ENCODE data around the gene ATG2A. TPM values are rescaled to one million over a fixed set of nuclear protein-coding genes. Genes with fewer than 3 reads are reported as not detected.

ATG2A gene
- total and polyA plus RNA-seq, 9 of the 15 experiments (the other 6 are each of a cell fraction or from before 2014, with no cell fraction given): 0.25 to 45.9 (median 5.2) TPM

DNA sequence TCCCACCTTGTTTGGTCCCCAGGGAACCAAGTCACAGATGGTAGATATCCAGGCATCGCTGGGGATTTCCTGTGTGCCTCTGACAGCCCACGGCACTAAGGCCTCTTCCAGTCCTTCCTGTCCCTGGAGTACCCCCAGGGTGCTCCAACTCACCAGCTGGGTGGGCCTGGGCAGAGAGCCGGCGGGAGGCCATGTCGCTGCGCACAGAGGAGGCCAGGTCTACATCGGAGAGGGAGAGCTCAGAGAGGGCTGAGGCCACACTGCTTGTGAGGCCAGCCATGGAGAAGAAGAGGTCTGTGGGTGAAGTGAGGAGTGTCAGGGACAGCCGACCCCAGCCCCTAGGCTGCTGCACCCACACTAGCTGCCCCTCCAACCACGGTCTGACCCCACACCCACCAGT is 5.3 kb downstream of the ATG2A start:
- Histone ChIP-seq H3K9me1 (ENCODE audit: control insufficient read depth, insufficient read depth, low read length) (peaks cover 5% of the 10 kb centered on the region), H4K20me1 (replicated peaks; ENCODE audit: control insufficient read depth, insufficient read depth, low read length) (no peaks in the 10 kb centered on the region), H3K79me2 (ENCODE audit: control insufficient read depth, insufficient read depth, low read length) (peaks cover 19% of the 10 kb centered on the region), H3K27me3 (ENCODE audit: control insufficient read depth in 2 of 2, insufficient read depth in 2 of 2, low read length in 2 of 2) (no peaks in the 10 kb centered on the region), H3K4me2 (ENCODE audit: insufficient read depth, low read length) (no peak overlapping the region), H3K4me1 (replicated peaks in 1 of 2; ENCODE audit: control insufficient read depth in 2 of 2, insufficient read depth in 2 of 2, low read length in 2 of 2) (peaks cover 8 to 49% of the 10 kb centered on the region in 2 experiments; a peak in 4 of 5 replicates), H2AFZ (ENCODE audit: low read depth, low read length) (no peak overlapping the region), H3K27ac (ENCODE audit: extremely low read depth, low read depth, low read length) (no peak overlapping the region), H3K36me3 (ENCODE audit: control insufficient read depth, insufficient read depth, low read length) (peaks cover 71% of the 10 kb centered on the region; the same call in 2 of the 3 replicates), H3K9ac (ENCODE audit: insufficient read depth in 1 of 2, low read depth in 2 of 2, low read length in 2 of 2) (0 out of 4 replicates have a peak overlapping the region, but pooled peaks of 1 of the 2 experiments have one; percentile 26), H3K9me3 (replicated peaks; ENCODE audit: control insufficient read depth, insufficient read depth, low read depth, low read length) (no peaks in the 10 kb centered on the region), H3K4me3 (no peak overlapping the region)
- 84% methylated on average over 9 of the region's 9 CpGs for WGBS (ENCODE audit: insufficient coverage, low coverage, missing lambda C conversion rate)
- ATAC-seq (no peak), DNase-seq (ENCODE audit: extremely low read depth in 1 of 4, low spot score in 3 of 4) (no peak), FAIRE-seq (no peak)
- ChIA-PET POLR2A (interaction anchor here (0.6 to 0.8 kb wide), 3 partner anchors 8 to 25 kb away, joined by 3 read pairs; no protein-coding TSS in a partner anchor), CTCF (ENCODE audit: low intra/inter-chr PET ratio) (no interaction called here)
- intact Hi-C loops (cut with micrococcal nuclease): no loop called here
- in situ Hi-C loops (cut with MboI): no loop called here
- BruUV-seq (replicated peaks): no TSS peak
- no peak for TF ChIP-seq RBM22 (IDR thresholded peaks at IDR 0.05; ENCODE audit: low read depth, low read length, poor library complexity, severe bottlenecking)
- TF ChIP-seq RBFOX2 (IDR thresholded peaks at IDR 0.05; ENCODE audit: low read depth, low read length): peak; percentile 9; the same call in 1 of the 2 replicates

DNA sequence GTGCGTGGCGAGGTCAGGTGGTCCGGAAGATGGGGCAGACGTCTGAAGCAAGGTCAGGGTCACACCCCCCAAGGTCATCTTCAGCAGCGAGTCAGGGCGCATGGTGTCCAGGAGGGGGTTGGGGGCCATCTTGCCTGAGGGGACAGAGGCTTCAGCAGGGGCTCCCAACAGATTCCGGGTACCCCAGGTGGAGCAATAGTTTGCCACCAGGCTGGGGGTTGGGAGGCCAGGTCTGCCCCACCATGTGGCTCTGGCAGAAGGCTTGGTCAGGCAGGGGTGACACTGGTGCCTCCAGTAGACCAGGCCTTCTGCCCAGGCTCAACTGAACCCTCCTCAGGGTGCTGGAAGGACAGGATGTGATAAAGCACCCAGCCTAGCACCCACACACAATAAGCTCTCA is 5.9 kb downstream of the ATG2A start:
- 91% methylated on average over 7 of the region's 7 CpGs for WGBS (ENCODE audit: insufficient coverage, low coverage, missing lambda C conversion rate)
- Histone ChIP-seq H3K36me3 (ENCODE audit: control insufficient read depth, insufficient read depth, low read length) (peaks cover 76% of the 10 kb centered on the region; the same call in 2 of the 3 replicates), H3K27ac (ENCODE audit: extremely low read depth, low read depth, low read length) (no peak overlapping the region), H3K9me1 (ENCODE audit: control insufficient read depth, insufficient read depth, low read length) (peaks cover 5% of the 10 kb centered on the region), H3K9me3 (replicated peaks; ENCODE audit: control insufficient read depth, insufficient read depth, low read depth, low read length) (no peaks in the 10 kb centered on the region), H4K20me1 (replicated peaks; ENCODE audit: control insufficient read depth, insufficient read depth, low read length) (no peaks in the 10 kb centered on the region), H3K27me3 (ENCODE audit: control insufficient read depth in 2 of 2, insufficient read depth in 2 of 2, low read length in 2 of 2) (no peaks in the 10 kb centered on the region), H3K9ac (ENCODE audit: insufficient read depth in 1 of 2, low read depth in 2 of 2, low read length in 2 of 2) (no peak overlapping the region), H3K4me1 (replicated peaks in 1 of 2; ENCODE audit: control insufficient read depth in 2 of 2, insufficient read depth in 2 of 2, low read length in 2 of 2) (peaks cover 8 to 43% of the 10 kb centered on the region in 2 experiments; a peak in 4 of 5 replicates), H2AFZ (ENCODE audit: low read depth, low read length) (no peak overlapping the region), H3K4me2 (ENCODE audit: insufficient read depth, low read length) (no peak overlapping the region), H3K79me2 (ENCODE audit: control insufficient read depth, insufficient read depth, low read length) (peaks cover 13% of the 10 kb centered on the region), H3K4me3 (no peak overlapping the region)
- CTCF ChIA-PET (ENCODE audit: low intra/inter-chr PET ratio): no interaction called here
- POLR2A ChIA-PET: interaction anchor here (0.6 to 0.8 kb wide), 3 partner anchors 8 to 26 kb away, joined by 3 read pairs; no protein-coding TSS in a partner anchor
- DNase-seq (ENCODE audit: extremely low read depth in 1 of 4, low spot score in 3 of 4) (no peak), FAIRE-seq (no peak), ATAC-seq (no peak)
- in situ Hi-C loops (cut with MboI): no loop called here
- BruUV-seq (replicated peaks): no TSS peak
- intact Hi-C loops (cut with micrococcal nuclease): no loop called here
- TF ChIP-seq, protein P1, sequence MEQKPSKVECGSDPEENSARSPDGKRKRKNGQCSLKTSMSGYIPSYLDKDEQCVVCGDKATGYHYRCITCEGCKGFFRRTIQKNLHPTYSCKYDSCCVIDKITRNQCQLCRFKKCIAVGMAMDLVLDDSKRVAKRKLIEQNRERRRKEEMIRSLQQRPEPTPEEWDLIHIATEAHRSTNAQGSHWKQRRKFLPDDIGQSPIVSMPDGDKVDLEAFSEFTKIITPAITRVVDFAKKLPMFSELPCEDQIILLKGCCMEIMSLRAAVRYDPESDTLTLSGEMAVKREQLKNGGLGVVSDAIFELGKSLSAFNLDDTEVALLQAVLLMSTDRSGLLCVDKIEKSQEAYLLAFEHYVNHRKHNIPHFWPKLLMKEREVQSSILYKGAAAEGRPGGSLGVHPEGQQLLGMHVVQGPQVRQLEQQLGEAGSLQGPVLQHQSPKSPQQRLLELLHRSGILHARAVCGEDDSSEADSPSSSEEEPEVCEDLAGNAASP (IDR thresholded peaks at IDR 0.05): no peak
- TF ChIP-seq, protein P2, sequence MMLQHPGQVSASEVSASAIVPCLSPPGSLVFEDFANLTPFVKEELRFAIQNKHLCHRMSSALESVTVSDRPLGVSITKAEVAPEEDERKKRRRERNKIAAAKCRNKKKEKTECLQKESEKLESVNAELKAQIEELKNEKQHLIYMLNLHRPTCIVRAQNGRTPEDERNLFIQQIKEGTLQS (IDR thresholded peaks at IDR 0.05): no peak
- TF ChIP-seq, protein P2 (CRISPR knock-in tag; conservative IDR thresholded peaks at IDR 0.05): no peak
- TF ChIP-seq NRF1 (conservative IDR thresholded peaks at IDR 0.05 in 1 of 2, IDR thresholded peaks at IDR 0.05 in 1 of 2) (no peak), POLR2A (conservative IDR thresholded peaks at IDR 0.05) (no peak), MYNN (IDR thresholded peaks at IDR 0.05) (no peak), MYNN (CRISPR knock-in tag; IDR thresholded peaks at IDR 0.05) (no peak), SMARCA5 (IDR thresholded peaks at IDR 0.05) (no peak)
- TF ChIP-seq, protein P3, sequence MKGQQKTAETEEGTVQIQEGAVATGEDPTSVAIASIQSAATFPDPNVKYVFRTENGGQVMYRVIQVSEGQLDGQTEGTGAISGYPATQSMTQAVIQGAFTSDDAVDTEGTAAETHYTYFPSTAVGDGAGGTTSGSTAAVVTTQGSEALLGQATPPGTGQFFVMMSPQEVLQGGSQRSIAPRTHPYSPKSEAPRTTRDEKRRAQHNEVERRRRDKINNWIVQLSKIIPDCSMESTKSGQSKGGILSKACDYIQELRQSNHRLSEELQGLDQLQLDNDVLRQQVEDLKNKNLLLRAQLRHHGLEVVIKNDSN (CRISPR knock-in tag; IDR thresholded peaks at IDR 0.05): no peak
- TF ChIP-seq, protein P4, sequence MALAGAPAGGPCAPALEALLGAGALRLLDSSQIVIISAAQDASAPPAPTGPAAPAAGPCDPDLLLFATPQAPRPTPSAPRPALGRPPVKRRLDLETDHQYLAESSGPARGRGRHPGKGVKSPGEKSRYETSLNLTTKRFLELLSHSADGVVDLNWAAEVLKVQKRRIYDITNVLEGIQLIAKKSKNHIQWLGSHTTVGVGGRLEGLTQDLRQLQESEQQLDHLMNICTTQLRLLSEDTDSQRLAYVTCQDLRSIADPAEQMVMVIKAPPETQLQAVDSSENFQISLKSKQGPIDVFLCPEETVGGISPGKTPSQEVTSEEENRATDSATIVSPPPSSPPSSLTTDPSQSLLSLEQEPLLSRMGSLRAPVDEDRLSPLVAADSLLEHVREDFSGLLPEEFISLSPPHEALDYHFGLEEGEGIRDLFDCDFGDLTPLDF (CRISPR knock-in tag; IDR thresholded peaks at IDR 0.05): no peak

All from K562 (cell line).